Retina (tissue), 1 donor: Measurements from ENCODE around the gene MRGPRX1.
"Not testable (repeated sequence)": the region's sequence is repeated elsewhere in the genome, so short reads cannot be mapped to it uniquely, and the experiment has no call there.

Experiments used
- DNase-seq: peaks from one replicate; pipeline ENCODE4 v3.0.0-alpha.2; 2016

MRGPRX1 gene

DNA sequence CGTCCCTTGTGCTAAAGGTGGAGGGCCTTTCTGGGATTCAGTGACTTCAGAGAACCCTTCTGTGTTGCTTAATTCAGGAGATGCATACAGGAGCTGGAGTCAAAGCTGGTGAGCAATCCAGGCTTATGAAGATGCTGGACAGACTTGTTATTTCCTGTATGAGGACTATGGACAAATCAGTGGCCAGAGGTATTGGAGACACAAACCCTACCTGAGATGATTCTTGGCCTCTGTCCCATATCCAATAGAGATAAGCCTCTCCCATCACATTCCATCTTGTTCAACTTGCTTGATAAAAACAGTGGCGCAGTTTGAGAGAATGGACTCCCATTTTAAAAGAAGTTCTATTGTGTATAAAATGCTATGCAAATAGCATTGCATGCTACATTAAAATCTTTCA lies at the start of gene MRGPRX1:
MRGPRX1 (minus strand) TSS at position 101 of the 400 bp plus-strand sequence. CDS start 4,630 bp downstream, outside the sequence.
- no peak for DNase-seq

DNA sequence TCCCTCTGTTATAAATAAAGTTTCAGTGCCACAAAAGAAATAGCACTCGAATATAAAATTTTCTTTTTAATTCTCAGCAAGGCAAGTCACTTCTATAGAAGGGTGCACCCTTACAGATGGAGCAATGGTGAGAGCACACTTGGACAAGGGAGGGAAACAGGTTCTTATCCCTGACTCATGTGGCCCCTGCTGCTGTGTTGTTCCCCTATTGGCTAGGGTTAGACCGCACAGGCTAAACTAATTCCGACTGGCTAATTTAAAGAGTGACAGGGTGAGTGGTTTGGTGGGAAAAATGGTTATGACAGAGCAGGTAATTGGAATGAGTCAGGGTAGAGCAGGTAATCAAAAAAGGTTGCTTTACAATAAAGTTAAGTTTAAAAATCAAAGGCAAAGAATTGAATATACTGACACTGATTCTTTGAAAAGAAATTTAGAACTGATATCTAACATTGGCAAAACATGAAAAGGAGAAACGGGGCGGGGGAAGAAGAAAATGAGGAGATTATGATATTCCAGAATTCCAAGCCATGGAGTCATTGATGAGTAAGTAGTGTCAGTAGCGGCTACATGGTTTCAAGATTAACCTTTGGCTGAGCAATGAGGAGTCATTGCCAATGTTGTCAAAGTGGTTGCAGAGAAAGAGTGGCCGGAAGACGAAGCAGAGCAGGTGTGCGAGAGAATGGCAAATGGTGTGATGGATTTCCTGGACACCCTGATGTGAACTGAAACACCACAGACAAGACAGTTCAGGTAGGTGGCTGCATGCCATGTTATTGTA lies 48.4 kb upstream of the MRGPRX1 start:
- no peak for DNase-seq

DNA sequence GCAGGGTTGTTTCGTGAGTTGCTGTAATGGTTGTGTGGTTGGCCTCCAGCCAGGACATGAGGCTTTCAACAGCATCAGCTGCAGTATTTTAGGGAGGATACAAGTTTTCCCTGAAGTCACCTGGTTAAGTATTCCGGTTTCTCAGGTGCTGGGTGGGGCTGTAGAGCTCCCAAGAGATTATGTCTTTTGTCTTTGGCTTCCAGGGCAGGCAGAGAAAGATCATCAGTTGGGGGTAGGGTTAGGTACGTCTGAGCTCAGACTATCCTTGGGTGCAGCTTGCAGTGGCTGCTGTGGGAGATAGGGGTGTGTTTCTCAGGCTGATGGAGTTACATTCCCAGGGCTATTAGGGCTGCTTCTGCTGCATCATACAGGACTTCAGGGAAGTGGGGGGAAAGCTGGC lies 47.5 kb upstream of the MRGPRX1 start:
- DNase-seq = no peak

DNA sequence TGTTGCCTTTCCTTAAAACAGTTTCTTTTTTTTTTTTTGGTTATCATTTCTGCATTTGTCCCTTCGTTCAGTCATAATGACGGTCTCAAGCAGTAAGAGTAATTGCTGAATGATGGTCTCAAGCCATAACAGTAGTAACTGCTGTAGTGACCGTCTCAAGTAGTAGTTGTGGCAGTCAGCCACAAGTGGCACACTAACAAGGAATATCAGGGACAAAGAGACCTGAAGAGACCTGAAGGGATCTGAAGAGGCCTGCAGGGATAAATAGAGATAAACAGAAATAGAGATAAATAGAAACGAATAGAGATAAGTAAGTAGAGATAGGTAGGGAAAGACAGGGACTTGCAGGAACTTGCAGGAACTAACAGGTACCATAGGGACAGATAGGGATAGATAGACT lies 42.7 kb upstream of the MRGPRX1 start:
- no peak for DNase-seq

DNA sequence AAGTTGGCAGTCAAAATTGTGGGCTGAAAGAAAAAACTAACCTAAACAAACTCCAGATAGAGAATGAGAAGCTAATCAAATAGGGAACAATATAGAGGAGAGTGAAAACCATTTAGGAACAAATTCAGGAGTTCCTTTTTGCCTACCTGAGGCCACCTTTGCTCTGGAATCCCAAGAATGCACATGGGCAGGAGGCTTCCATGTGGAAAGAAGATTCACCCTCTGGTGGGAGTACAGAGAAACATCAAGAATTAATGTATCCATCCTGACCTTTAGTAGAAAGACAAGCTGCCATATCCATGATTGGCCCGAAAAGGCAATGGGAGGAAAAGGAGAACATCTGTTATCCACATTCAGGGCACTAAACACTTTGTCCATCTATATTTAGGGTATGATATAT lies 35.0 kb upstream of the MRGPRX1 start:
- DNase-seq = no peak

DNA sequence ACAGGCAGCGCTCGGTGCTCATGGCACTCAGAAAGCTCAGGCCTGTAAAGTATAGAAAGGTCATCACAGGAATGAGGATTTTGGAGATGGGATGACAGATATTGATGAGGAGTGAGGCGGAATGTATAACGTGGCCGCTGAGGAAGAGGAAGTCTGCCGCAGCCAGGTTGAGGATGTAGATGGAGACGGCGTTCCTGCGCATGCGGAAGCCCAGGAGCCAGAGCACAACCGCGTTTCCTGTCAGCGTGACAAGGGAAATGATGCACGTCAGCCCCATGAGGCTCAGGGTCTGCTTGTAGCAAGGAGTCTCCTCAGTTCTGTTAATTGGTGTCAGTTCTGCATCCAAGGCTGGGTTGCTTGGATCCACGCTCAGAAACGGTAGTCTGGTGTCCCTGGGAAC lies 33.1 kb upstream of the MRGPRX1 start:
- no peak for DNase-seq

DNA sequence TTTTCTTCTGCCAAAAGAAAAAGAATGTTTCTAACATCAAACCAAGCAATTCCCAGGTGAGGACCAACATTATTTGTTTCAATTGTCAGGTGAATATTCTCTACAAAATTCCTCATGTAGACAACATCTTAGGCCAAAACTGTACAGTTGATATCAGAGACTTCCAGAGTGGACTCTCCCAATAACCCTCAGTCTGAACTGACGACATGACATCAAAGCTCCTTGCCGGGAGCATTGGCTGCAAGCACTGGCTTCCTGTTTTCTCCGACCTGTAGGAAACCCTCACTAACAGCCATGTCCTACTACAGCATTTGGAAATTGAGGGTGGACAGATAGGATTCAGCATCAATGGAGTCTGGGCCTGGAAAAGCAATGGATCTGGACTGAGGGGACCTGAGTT lies 30.5 kb upstream of the MRGPRX1 start:
- no peak for DNase-seq

DNA sequence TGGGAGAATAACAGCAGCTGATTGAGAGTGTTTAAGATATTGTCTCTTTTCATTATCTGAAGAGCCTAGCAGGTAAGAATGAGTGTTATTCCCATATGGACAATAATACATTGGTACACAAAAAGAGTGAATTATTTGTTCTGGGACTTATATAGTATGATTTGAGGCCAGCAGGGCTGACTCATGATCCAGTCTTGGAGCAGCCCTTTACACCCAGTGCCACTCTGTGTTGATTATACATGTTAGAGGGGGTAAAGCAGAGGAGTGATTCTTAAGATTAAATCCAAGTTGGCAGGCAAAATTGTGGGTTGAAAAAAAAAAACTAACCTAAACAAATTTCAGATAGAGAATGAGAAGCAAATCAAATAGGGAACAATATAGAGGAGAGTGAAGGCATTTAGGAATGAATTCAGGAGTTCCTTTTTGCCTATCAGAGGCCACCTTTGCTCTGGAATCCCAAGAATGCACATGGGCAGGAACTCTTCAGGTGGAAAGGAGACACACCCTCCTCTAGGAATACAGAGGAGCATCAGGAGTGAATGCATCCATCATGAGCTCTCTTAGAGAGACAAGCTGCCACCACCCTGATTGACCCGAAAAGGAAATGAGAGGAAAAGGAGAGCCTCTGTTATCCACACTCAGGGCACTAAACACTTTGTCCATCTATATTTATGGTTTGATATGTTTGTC lies 19.2 kb upstream of the MRGPRX1 start:
- DNase-seq = no peak

DNA sequence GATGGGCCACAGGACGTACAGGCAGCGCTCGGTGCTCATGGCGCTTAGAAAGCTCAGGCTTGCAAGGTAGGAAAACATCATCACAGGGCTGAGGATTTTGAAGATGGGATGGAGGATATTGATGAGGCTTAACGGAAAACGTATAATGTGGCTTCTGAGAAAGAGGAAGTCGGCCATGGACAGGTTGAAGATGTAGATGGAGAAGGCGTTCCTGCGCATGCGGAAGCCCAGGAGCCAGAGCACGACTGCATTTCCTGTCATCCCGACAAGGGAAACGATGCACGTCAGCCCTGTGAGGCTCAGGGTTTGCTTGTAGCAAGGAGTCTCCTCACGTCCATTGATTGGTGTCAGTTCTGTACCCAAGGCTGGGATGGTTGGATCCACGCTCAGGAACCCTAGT lies 17.4 kb upstream of the MRGPRX1 start:
- DNase-seq = no peak

DNA sequence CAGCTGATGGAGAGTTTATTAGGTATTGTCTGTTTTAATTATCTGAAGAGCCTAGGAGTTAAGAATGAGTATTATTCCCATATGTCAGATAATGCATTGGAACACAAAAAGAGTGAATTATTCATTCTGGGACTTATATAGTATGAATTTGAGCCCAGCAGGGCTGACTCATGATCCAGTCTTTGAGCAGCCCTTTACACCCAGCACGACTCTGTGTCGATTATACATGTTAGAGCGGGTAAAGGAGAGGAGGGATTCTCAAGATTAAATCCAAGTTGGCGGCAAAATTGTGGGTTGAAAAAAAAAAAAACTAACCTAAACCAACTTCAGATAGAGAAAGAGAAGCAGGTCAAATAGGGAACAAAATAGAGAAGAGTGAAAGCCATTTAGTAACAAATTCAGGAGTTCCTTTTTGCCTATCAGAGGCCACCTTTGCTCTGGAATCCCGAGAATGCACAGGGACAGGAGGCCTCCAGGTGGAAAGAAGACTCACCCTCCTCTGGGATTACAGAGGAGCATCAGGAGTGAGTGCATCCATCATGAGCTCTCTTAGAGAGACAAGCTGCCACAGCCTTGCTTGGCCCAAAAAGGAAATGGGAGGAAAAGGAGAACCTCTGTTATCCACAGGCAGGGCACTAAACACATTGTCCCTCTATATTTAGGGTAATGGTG lies 3.1 kb downstream of the MRGPRX1 start:
- no peak for DNase-seq

DNA sequence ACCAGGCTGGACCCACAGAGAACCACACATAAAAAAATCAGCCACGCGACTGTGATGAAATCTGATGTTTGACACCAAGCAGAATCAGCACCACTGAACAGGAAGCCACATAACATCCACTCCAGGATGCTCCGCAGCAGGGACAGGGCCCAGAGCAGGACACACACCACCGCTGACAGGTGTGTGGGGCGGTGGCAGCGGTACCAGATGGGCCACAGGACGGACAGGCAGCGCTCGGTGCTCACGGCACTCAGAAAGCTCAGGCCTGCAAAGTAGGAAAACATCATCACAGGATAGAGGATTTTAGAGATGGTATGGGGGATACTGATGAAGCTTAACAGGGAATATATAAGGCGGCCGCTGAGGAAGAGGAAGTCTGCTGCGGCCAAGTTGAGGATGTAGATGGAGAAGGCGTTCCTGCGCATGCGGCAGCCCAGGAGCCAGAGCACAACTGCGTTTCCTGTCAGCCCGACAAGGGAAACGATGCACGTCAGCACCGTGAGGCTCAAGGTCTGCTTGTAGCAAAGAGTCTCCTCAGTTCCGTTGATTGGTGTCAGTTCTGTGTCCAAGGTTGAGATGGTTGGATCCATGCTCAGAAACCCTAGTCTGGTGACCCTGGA lies 4.9 kb downstream of the MRGPRX1 start:
- DNase-seq = no peak

DNA sequence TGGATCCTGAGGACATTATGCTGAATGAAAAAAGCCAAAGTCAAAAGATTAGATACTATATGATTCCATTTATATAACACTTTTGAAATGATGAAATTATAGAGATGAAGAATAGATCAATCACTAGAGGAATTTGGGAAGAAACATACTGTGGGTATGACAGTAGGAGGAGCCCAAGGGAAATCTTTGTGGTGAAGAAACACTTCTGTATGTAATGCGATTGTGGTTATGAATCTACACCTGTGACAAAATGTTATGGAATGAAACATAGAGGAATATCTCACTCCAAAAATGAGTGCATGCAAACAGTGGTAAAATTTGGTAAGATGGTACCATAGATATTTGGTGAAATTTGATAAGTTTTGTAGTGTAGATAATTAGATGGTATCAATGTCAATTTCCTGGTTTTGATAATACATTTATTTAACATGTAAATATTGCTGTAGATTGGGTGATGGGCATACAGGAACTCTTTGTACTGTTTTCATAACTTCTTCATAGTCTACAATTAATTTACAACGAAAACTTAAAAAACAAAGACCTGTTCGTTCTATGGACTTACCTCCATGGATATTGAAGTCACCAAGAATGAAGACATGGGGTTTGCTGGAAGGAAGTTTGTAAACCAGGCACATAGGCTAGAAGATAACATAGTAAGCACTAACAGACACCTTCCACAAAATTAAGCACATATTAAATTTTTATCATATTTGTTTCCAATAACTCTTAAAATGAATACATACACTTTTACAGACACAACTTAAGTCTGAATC lies 11.5 kb downstream of the MRGPRX1 start:
- no peak for DNase-seq

DNA sequence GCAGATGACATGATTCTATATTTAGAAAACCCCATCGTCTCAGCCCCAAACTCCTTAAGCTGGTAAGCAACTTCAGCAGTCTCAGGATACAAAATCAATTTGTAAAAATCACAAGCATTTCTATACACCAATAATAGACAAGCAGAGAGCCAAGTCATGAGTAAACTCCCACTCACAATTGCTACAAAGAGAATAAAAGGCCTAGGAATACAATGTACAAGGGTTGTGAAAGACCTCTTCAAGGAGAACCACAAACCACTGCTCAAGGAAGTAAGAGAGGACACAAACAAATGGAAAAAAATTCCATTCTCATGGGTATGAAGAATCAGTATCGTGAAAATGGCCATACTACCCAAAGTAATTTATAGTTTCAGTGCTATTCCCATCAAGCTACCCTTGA lies 13.8 kb downstream of the MRGPRX1 start:
- DNase-seq = not testable (repeated sequence)

DNA sequence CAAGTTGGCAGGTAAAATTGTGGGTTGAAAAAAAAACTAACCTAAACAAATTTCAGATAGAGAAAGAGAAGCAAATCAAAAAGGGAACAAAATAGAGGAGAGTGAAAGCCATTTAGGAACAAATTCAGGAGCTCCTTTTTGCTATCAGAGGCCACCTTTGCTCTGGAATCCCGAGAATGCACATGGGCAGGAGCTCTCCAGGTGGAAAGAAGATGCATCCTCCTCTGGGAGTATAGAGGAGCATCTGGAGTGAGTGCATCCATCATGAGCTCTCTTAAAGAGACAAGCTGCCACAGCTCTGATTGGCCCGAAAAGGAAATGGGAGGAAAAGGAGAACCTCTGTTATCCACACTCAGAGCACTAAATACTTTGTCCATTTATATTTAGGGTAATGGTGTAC lies 26.3 kb downstream of the MRGPRX1 start:
- no peak for DNase-seq

DNA sequence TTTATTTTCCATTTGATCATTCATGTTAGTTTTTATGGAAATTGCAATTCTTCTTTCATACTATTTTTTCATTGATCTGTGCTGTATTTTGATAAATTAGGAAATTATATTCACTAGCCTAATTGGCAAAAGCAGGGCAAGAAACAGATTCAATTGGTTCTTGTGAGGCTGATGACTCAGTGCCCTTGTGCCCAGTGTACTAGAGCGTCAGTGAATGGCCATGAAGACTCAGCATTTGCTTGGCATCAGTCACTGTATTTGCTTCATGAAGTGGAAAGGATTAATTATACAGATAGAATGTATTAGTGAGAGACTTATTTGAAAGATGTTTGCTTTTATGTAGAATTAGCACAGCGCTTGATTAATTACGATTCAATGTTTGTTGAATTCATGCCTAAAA lies 31.8 kb downstream of the MRGPRX1 start:
- DNase-seq = peak; percentile 25

DNA sequence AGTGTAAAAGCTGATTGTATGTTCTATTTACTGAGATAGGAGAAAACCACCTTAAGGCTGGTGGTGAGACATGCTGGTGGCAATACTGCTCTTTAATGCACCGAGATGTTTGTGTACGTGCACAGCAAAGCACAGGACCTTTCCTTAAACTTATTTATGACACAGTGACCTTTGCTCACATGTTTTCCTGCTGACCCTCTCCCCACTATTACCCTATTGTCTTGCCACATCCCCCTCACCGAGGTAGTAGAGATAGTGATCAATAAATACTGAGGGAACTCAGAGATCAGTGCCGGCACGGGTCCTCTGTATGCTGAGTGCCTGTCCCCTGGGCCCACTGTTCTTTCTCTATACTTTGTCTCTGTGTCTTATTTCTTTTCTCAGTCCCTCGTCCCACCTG lies 38.6 kb downstream of the MRGPRX1 start:
- not testable (repeated sequence) for DNase-seq

DNA sequence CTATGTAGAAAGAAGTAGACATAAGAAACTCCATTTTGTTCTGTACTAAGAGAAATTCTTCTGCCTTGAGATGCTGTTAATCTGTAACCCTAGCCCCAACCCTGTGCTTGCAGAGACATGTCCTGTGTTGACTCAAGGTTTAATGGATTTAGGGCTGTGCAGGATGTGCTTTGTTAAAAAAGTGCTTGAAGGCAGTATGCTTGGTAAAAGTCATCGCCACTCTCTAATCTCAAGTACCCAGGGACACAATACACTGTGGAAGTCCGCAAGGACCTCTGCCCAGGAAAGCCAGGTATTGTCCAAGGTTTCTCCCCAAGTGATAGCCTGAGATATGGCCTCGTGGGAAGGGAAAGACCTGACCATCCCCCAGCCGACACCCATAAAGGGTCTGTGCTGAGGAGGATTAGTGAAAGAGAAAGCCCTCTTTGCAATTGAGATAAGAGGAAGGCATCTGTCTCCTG lies 39.0 kb downstream of the MRGPRX1 start:
- not testable (repeated sequence) for DNase-seq

DNA sequence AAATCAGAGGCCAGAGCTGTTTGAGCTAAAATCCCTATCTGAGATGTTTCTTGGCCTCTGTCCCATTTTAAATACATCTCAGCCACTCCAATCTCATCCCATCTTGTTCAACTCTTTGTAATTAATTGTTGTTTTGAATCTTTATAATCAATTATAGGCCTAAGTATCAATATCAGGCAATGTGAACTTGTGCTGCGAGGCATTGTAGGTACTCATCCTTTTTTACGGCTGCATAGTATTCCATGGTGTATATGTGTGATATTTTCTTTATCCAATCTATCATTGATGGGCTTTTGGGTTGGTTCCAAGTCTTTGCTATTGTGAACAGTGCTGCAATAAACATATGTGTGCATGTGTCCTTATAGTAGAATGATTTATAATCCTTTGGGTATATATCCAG lies 47.5 kb downstream of the MRGPRX1 start:
- not testable (repeated sequence) for DNase-seq

DNA sequence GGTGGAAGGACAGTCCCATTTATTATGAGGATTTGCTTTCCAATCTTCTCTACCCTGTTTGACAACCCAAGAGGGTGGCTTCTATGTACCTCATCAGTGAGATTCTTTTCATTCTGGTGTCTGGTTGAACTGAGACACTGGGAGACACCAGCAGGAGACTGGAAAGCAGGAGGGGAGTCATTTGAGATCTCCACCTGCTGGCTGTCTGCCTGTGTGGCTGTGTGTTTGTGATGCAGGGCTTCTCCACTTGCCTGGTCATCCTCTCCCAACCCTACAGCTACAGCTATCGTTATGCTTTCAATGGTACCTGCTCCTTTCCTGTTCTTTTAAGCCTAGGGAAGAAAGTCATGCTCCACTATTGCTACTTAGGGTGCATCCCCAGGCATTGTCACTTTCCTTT lies 48.6 kb downstream of the MRGPRX1 start:
- DNase-seq = no peak
